ENCODE results near the gene MSRB3. TPM values are rescaled to one million over a fixed set of nuclear protein-coding genes. Genes with fewer than 3 reads are reported as not detected.

The MSRB3 gene
- total RNA-seq, 2 donors from 2014 or later, result 146 to 151 TPM

DNA sequence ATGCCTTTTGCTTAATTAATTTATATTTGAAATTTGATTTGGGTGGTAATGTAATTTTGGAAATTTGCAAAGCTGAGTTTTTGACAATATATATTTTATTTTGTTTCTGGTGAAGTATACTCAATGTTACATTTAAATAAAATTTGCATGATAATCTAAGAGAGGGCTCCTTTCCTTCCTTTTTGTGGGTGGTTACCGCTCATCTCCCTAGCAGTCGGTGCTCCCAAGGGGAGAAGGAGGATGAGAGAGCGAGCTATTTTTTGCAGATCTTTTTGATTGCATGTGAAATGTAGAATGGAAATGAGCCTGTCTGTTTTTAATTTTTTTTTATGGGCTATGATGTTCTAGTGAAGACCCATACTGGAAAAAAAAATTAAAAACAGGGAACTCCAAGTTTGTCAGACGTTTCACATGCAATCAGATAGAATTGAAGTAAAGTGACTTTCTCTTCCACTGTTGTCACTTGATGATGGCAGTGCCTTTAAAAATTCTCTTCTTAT, 39.8 kb downstream of the MSRB3 start:
- no peak for DNase-seq
- intact Hi-C loops (cut with DNase I), result no loop called here
- ATAC-seq, result no peak

DNA sequence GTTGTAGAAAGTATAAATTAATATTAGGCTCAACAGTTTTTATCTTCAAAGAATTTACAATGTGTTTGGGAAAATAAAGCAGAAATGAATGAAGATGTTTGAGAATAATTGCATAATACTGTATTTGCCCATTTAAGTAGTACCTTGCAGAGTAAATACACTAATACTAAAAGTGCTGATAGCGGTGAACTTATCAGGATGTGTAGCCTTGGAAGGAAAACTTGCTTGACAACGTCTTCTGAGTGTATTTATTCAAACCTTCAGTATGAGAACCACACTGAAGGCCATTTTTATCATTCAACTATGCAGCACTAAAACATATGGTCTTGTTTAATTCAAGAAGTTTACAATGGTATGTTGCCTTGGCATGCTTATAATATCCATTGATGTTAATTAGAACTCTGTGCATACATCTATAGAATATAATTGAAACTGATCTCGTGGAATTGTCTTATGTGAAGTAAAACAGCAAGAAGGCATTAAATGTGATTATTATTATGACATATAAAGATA, 41.3 kb downstream of the MSRB3 start:
- ATAC-seq (no peak), DNase-seq (no peak)
- intact Hi-C loops (cut with DNase I), result no loop called here

DNA sequence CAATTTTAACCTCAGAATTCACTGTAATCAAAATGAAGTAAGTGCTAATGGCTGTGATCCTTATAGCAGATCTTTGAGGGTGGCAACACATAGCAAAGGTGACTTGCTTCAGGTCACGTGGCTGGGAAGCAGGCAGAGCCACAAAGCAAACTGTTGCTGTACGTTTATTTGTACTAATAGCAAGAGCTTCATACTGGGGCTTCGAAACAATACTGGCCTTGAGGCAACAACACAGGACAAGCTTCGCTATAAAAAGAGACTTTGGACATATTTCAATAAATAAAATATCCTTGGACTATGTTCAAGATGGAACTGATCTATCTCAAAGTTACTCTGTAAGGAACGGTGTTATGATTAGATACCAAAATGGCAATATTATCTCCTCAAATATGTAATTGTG, 44.6 kb downstream of the MSRB3 start:
- DNase-seq (no peak), ATAC-seq (no peak)
- intact Hi-C loops (cut with DNase I), result no loop called here

DNA sequence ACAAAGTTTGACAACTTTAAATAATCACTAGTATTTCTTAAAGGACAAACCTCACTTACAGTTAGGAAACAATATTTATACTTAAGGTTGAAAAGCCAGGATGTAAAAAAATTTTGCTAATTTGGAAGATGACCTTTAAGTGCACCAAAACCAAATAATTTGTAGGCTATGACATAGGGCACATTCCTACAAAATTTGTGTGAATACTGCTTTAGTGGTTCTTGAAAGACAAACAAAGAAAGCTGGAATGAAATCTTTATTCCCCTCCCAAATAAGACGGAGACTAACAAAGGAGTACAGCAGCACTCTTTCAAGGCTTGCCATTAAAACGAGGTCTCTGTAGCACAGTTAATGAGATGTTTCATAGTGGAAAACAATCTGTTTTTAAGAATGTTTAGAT, 45.6 kb downstream of the MSRB3 start:
- DNase-seq (no peak), ATAC-seq (no peak)
- intact Hi-C loops (cut with DNase I), result no loop called here

DNA sequence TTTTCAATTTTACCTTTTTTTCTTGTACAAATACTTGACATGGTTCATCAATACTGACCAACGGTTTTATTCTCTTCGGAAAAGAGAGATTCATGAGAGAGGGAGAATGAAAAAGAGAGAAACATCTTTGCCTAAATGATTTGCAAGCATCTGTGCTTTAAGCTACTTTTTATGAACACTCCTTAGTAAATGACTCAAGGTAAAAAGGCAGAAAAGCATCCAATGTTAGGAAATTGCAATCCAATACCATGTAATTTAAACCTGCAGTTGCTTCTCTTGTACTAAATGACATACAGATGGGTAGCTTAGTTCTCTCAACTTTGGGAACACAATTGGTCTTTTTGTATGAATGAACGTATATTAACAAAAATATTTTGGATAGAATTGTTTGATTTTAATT, 46.1 kb downstream of the MSRB3 start:
- intact Hi-C loops (cut with DNase I), result no loop called here
- no peak for ATAC-seq

DNA sequence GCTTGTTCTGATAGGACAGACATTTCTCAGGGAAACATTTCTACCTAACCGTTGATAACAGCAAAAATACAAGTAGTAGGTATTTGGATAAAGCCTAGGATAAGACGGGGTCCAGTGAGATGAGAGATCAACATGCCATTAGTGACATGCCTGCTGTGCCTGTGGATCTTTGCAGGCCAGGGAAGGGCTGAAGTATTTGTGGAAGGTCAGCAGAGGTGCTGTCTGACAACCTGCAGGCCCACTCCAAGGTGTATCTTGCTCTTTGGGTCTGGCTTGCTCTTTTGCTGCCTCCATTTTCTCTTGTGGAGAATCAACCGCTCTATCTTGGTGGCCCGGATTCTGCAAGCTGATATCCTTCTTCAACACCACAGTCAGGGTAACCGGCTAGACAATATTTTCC, 46.7 kb downstream of the MSRB3 start:
- DNase-seq, result no peak
- intact Hi-C loops (cut with DNase I), result no loop called here
- no peak for ATAC-seq

More for the DNA sequence above, 46.1 kb downstream of the MSRB3 start:
- DNase-seq, result no peak

DNA sequence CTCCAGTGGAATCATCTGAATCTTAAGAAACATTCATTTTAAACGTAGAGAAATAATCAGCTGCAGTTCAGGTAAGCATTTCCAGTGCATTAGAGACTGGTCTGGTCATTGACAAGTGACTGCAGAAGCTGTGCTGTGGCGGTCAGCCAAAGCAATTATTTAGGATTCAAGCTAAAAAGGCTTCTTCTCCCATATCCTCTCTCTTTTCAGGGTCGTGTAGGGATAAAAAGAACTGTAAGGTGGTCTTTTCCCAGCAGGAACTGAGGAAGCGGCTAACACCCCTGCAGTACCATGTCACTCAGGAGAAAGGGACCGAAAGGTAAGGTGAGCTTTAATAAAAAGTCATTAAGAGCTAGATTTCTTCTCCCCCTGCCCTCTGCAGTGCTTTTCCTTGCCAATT, 48.1 kb downstream of the MSRB3 start:
- ATAC-seq, result no peak
- intact Hi-C loops (cut with DNase I), result no loop called here
- DNase-seq, result no peak

DNA sequence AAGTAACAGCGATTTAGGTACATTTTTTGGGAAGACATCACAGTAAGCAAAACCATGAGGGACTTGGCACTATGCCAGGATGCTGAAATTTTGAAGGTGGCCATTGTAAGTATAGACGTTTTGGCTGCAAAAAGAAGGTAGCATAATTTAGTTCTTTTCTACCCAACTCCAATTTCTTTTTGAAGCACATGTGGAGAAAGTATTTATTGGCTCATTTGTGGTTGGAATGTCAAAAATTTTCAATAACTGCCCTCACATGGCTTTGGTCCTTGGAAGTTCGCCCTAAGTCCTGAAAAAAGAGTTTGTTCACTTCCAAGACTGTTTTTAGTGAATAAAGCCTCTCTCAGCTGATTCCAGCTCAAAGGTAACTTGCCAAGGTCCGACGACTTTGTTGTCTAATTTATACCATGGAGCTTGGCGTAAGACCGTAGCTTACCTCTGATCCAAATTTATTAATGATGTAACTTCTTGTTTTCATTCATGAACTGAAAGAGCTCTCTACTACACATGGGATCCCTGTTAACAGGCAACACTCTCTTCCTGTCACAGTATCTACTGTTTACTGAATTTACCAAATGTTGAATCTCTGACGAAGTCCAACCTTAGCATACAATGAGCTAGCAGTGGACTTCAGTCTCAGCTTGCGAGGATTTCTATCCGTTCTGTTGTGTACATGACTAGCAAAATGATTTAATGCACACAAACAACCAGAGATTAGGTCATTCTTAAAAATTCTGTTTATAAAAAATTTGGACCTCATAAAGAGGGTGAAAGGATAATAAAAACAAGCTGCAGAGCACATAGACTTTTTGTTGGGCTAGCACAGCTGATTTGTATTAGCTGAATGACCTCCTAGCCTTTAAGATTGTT, 49.0 kb downstream of the MSRB3 start:
- ATAC-seq, result peak; percentile 60 to 66
- intact Hi-C loops (cut with DNase I), result no loop called here
- no peak for DNase-seq

DNA sequence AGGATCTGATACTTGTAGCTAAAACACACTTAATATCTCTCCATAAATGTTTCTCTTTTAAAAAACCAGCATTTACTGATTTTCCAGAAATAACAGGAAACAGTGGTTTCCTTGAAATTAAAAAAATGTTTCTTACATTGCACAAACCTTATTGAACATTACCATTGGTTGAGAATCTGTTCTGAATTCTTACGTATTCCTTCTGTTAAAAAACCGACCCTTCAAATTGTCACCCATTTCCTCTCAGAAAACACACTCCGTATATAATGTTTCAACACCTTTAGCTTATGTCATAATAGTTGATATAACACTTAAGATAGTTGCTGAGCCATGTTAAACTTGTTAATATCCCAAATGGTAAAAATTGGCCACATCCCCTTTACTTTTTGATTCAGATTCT, 51.2 kb downstream of the MSRB3 start:
- ATAC-seq (no peak), DNase-seq (no peak)
- intact Hi-C loops (cut with DNase I), result no loop called here

DNA sequence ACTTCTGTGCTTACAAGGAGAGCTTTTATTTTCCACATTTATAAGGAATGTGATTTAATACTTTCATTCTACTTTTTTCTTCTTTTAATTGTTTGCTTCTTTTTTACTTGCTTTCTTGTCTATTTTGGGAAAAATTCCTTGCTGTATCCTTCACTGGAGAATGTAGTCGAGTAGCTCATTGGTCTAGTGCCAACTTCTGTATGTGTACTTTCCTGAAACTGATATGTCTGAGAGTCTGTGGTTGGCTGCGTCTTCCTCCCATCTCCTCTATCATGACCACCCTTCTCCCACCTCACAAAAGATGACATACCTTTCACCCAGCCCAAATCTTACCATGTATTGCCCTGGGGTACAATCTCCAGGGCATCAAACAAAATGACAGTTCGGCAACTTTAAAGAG, 51.8 kb downstream of the MSRB3 start:
- intact Hi-C loops (cut with DNase I), result no loop called here
- DNase-seq, result no peak
- no peak for ATAC-seq

DNA sequence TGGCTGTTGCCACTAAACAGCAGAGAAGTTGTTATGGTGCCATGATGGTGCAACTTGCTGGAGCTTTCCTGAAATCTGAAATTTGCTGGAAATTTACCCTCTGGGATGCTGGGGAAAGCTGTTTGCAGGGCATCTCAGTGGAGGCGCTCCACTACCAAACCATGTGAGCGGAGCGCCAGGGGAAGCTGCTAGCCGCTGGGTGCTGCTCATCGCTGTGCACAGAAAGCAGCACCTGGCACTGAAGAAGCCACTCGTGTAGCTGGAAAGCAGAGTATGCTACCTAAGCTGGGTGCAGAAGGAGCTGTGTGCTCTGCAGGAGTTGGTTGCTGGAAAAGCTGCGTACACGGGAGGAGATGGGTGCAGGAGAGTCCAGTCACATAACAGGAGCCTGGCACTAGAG, 53.0 kb downstream of the MSRB3 start:
- ATAC-seq (peak in 1 of 2 donors; percentile 28), DNase-seq (no peak)
- intact Hi-C loops (cut with DNase I), result no loop called here

DNA sequence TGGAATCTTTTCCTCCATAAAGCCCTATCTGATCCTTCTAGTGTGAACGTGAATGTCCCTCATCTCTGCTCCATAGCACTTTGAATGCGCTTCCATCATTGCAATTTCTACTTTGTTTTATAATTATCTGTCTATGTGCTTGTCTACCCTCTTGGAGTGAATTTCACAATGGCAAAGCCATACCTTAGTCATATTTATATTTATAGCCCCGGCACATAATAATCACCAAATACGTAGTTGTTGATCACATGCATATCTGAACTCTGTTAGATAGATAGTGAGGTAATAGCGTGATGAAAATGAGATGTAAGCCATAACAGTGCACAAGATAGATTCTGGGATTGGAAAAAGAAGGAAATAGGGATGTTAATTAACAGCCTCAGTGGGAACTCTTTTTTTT, 55.2 kb downstream of the MSRB3 start:
- DNase-seq (no peak), ATAC-seq (no peak)
- intact Hi-C loops (cut with DNase I), result no loop called here

DNA sequence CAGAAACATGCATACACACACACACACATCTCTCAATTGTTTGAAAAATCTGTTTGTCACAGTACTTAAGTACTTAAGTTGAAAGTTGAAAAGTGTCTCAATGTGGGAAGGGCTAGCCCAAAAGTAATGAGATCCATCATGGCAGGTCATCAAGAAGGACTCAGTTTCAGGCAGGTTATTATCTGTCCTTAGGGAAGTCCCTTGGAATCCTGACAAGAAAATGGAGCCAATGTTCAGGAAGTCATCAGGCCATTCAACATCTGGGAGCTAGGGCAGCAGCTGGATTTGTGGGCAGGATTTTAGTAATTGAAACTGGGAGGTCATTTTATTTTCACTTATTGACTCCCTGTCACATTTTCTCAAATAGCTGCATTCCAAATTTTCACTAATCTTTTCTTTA, 56.0 kb downstream of the MSRB3 start:
- intact Hi-C loops (cut with DNase I), result no loop called here
- DNase-seq, result no peak
- ATAC-seq, result peak in 1 of 2 donors; percentile 77

DNA sequence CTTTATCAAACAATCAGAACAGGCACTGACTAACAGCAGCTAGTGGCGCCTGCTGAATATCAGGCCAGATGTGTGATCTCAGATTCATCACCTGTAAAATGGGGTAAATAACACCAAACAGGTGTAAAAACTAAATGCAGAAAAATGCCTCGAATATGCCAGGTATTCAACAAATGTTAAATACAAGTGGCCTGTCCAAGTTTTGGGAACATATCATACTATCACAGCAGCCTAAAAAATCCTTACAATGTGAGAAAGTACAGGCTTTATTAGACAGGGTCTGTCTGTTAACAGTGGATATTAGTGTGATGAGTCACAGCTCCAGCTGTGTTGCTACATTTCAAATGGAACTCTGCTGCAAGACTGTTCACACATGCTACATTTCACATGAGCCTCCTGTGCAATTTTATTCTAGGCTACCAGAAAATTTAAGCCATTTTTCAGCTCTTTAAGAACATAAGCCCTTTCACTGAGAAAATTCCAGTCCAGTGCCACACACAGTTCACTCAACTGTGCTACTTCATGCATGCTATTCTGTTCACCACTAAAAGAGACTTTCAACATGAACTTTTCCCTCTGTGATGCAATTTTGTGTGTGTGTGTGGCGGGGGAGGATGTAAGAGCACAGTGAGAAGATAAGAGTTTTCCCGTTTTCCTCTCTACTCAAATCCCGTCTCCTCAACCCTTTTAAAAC, 56.7 kb downstream of the MSRB3 start:
- ATAC-seq, result peak; percentile 80 to 96
- intact Hi-C loops (cut with DNase I), result no loop called here
- DNase-seq, result peak; percentile 45

DNA sequence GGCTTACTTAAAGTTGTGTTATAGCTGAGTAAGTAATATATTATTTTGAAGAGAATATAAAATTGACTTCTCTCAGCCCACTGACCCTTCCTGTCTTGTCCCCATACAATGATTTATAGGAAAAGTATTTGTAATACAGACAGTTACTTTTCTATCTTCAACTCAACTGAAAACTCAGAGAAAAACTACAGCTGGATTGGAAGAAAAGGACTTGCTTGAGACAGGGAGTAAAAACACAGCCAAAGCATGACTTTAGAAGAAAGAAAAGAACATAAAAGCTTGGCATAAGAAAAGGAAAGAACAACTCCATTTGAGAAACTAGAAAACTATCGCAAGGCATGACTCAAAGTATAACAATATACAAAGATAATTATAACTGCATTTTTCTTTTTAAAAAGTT, 57.5 kb downstream of the MSRB3 start:
- ATAC-seq (peak in 1 of 2 donors; percentile 12), DNase-seq (no peak)
- intact Hi-C loops (cut with DNase I), result no loop called here

DNA sequence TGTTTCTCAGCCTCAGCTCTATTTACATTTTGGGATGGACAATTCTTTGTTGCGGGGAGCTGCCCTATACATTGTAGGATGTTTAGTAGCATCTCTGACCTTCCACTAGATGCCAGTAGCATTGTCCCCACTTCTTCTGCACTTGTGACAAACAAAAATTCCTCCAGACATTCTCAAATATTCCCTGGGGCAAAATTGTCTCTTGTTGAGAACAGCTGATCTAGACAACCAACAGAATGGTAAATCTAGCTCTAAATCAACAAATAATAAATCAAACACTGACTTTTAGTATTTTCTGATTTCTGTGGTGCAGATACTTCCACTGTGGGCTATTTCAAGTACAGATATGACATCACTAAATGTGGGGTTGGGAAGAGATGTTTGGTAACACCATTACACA, 60.7 kb downstream of the MSRB3 start:
- no peak for ATAC-seq
- no peak for DNase-seq
- intact Hi-C loops (cut with DNase I), result no loop called here

DNA sequence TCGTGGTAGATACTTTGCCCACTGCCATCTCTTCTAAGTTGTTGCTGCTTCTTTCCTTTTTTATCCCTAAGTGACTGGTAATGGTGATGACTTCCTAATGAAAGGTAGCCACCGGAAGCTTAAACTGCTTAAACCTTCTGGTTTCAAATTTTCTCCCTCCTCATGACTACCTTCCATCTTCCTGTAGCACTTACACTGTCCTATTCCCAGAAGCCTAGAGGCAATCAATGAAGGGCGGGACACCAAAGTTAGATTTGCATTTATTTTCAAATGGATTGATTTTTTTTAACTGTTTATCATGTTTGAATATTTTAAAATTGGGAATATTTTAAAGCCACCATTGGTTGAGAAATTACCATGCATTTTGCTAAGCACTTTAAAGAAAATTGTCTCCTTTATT, 64.7 kb downstream of the MSRB3 start:
- ATAC-seq, result no peak
- intact Hi-C loops (cut with DNase I), result no loop called here
- DNase-seq, result no peak

DNA sequence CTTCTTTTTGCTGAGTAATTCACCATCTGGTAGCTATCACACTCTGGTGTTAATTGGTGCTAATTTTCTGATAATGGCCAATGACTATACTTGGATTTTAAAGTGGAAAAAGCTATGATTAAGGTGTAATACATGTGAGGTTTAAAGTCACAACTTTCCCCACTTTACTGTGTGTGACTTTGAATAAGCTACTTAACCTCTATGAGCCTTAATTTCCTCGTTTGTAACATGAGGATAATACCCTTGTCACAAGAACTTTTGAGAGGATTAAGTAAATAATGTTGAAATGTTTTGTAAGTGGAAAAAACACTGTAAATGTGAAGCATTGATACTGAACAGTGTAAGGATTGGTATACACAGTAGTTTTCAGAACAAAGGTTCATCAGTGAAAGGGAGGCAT, 65.3 kb downstream of the MSRB3 start:
- intact Hi-C loops (cut with DNase I), result no loop called here
- DNase-seq, result no peak
- ATAC-seq, result no peak

DNA sequence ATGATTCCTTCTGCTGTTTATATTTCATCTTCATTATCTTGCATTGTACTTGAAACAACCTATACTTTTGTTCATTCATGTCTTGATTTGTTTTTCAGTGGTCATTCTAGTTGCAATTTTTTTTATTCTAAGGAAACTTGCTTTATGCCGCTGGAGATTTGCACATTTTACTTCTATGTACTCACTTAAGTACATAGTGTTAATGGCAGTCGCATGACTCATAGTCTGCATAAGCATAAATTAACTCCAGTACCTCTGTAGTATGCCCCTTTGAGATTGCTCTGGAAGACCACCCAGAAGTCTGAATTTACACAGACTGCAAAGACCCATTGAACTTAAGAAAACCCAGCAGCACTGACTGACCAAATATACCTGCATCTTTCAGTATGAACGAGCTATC, 77.0 kb downstream of the MSRB3 start:
- intact Hi-C loops (cut with DNase I), result no loop called here
- ATAC-seq, result no peak
- no peak for DNase-seq

DNA sequence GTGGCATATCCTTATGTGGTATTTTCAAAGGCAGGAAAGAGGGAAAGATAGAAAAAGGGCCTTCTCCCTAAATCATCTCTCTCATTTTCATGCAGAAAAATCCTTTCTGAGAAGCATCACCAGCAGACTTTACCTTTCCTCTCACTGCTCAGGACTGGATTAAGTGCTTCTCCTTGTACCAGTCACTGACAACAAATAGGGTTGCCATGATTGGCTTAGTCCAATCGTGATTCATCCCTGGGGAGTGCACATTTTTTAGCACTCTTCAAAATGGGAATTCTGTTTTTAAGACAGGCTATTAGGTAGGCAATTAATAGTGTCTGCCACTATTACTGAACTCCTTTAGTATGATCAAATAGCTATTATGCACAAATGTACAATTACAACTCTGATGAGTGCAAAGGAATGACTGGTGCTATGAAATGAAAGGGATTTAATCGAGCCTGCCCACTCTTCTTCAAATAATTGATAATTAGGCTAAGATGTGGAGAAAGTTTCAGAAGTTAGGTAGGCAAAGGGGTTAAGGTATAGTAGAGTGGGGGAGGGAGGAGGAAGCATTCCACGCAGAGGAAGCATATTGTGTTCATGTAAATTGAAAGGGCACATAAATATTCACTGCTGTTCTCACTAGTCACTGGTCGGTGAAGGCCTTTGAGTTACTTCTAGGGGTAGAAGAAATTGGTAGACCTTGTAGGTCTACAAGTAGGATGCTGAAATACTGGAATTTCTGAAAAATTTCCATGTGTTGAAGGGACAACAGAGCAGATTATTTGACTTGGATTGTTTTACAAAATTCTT, 84.0 kb downstream of the MSRB3 start:
- no peak for ATAC-seq
- intact Hi-C loops (cut with DNase I), result no loop called here
- DNase-seq, result no peak

Measured in left cardiac atrium (tissue), 4 donors.